OCI-LY7 (cell line): ENCODE results near the gene EEF1AKMT2. TPM values are rescaled to one million over a fixed set of nuclear protein-coding genes. Genes with fewer than 3 reads are reported as not detected.

ENCODE experiments used
- BruUV-seq: library from RNA; stranded (reverse); fragments of 400-500 nt; replicated peaks from 2 replicates; lab custom pipeline; 2021; lab: Mats Ljungman, UMichigan
- CTCF ChIA-PET: fragments of 300-600 bp; sonication (Branson Sonifier 250); formaldehyde crosslinking; loops from one replicate; lab custom pipeline; 2022; ENCODE audit warnings: antibody characterized with exemption; ENCODE audit not compliant: unreplicated experiment; lab: Charles Lee
- POLR2A ChIA-PET: fragments of 300-600 bp; sonication (Branson Sonifier 250); formaldehyde crosslinking; loops from one replicate; lab custom pipeline; 2022; ENCODE audit warnings: antibody characterized with exemption; lab: Charles Lee
- DNase-seq: peaks from one replicate; pipeline ENCODE4 v3.0.0-alpha.2; 2015; ENCODE audit warnings: low spot score
- H2AFZ ChIP-seq: fragments of 200-600 bp; sonication (generic), shearing (Covaris generic); 2 replicates; pipeline ENCODE4 v1.6.1; 2014; ENCODE audit warnings: mild to moderate bottlenecking, antibody characterized with exemption, low read length, moderate library complexity
- H3K27ac ChIP-seq: fragments of 200-600 bp; sonication (generic); 2 replicates; pipeline ENCODE4 v1.5.1; 2014; ENCODE audit warnings: mixed run types, low read depth, mild to moderate bottlenecking, moderate library complexity, low read length, inconsistent platforms; ENCODE audit not compliant: poor library complexity, severe bottlenecking
- H3K36me3 ChIP-seq: fragments of 200-600 bp; sonication (generic); 2 replicates; pipeline ENCODE4 v1.6.1; 2014; ENCODE audit warnings: mild to moderate bottlenecking, antibody characterized with exemption, low read length, moderate library complexity, mixed read lengths; ENCODE audit not compliant: insufficient read depth
- H3K4me1 ChIP-seq: fragments of 200-600 bp; sonication (generic); 2 replicates; pipeline ENCODE4 v1.5.1; 2014; ENCODE audit warnings: mild to moderate bottlenecking, low read length; ENCODE audit not compliant: insufficient read depth, poor library complexity, severe bottlenecking
- H3K4me2 ChIP-seq: fragments of 200-600 bp; sonication (generic); 2 replicates; pipeline ENCODE4 v1.6.1; 2014; ENCODE audit warnings: mild to moderate bottlenecking, low read length
- H3K4me3 ChIP-seq: fragments of 200-600 bp; sonication (generic); 2 replicates; pipeline ENCODE4 v1.5.1; 2014; ENCODE audit warnings: mild to moderate bottlenecking, low read depth, low read length; ENCODE audit not compliant: poor library complexity, severe bottlenecking
- H3K79me2 ChIP-seq: fragments of 200-600 bp; sonication (generic); 2 replicates; pipeline ENCODE4 v1.6.1; 2016; ENCODE audit warnings: low read depth, mild to moderate bottlenecking, low read length, moderate library complexity, mixed read lengths; ENCODE audit not compliant: insufficient read depth
- H3K9me2 ChIP-seq: fragments of 200-600 bp; sonication (generic); 2 replicates; pipeline ENCODE4 v1.6.1; 2016; ENCODE audit warnings: mild to moderate bottlenecking, low read length, mixed read lengths; ENCODE audit not compliant: insufficient read depth
- H3K9me3 ChIP-seq: fragments of 200-600 bp; sonication (generic); 2 replicates; pipeline ENCODE4 v1.6.1; 2014; ENCODE audit warnings: mild to moderate bottlenecking, mixed run types, low read length, mixed read lengths
- H4K20me1 ChIP-seq: fragments of 200-600 bp; sonication (generic); 2 replicates; pipeline ENCODE4 v1.6.1; 2014; ENCODE audit warnings: mild to moderate bottlenecking, antibody characterized with exemption, low read length, moderate library complexity, mixed read lengths; ENCODE audit not compliant: insufficient read depth
- CTCF ChIP-seq: fragments of 200-600 bp; sonication (generic); conservative IDR thresholded peaks from 2 replicates; pipeline ENCODE4 v1.5.1; 2014; ENCODE audit warnings: mild to moderate bottlenecking, antibody characterized with exemption, low read length, moderate library complexity, mixed read lengths
- EZH2phosphoT487 ChIP-seq: fragments of 200-600 bp; sonication (generic); IDR thresholded peaks from 2 replicates; pipeline ENCODE4 v1.6.1; 2018; ENCODE audit warnings: low read depth, borderline replicate concordance, mild to moderate bottlenecking, mixed run types, antibody characterized with exemption, low read length, moderate library complexity, mixed read lengths
- intact Hi-C: fragments of 100-400 bp; cut with micrococcal nuclease; formaldehyde crosslinking; loops from one replicate; pipeline ENCODE4 v1.10.0; 2022; ENCODE audit not compliant: unreplicated experiment
- total RNA-seq, 2 experiments: library from RNA; depleted of rRNA in 1 of 2; stranded (reverse); fragments of >200 nt in 1 of 2; shearing (Covaris generic) in 1 of 2; gene quantifications; 2 replicates each; pipeline ENCODE4 v1.2.3, GENCODE V29; 2014 to 2022

Gene EEF1AKMT2
- total RNA-seq, 2 experiments from 2014 or later, result 32.4 to 37.7 TPM

GRCh38 chr10:124728830-124729661 is 62.6 kb downstream of the EEF1AKMT2 start:
- peaks cover 97% of the 10 kb centered on the region for H3K79me2 ChIP-seq

GRCh38 chr10:124728071-124728829 is 63.4 kb downstream of the EEF1AKMT2 start:
- H3K79me2 ChIP-seq, result peaks cover 96% of the 10 kb centered on the region
- H3K9me3 ChIP-seq, result no peaks in the 10 kb centered on the region
- intact Hi-C loops, result no loop called here
- peaks cover 79% of the 10 kb centered on the region for H3K36me3 ChIP-seq
- BruUV-seq, result no TSS peak
- no peak for TF ChIP-seq EZH2phosphoT487
- no peak for TF ChIP-seq CTCF
- DNase-seq, result no peak
- ChIA-PET POLR2A (interaction anchor here (0.9 to 4.6 kb wide), 4 partner anchors 9 to 187 kb away, joined by 3 to 29 read pairs (median 8); no protein-coding TSS in a partner anchor), CTCF (interaction anchor here (0.7 to 1.4 kb wide), 2 partner anchors 10 to 15 kb away, joined by 3 to 7 read pairs; no protein-coding TSS in a partner anchor)
- H3K27ac ChIP-seq, result peak overlapping the region; percentile 49
- H4K20me1 ChIP-seq, result peaks cover 45% of the 10 kb centered on the region
- no peak overlapping the region for H3K4me3 ChIP-seq
- no peak overlapping the region for H2AFZ ChIP-seq
- peak overlapping the region; percentile 32 for H3K4me2 ChIP-seq
- H3K9me2 ChIP-seq, result no peaks in the 10 kb centered on the region
- peaks cover 70% of the 10 kb centered on the region for H3K4me1 ChIP-seq

More at GRCh38 chr10:124728830-124729661, 62.6 kb downstream of the EEF1AKMT2 start:
- TF ChIP-seq CTCF (no peak), EZH2phosphoT487 (no peak)
- peak overlapping the region; percentile 32 for H3K4me2 ChIP-seq
- H3K4me3 ChIP-seq, result no peak overlapping the region
- no peaks in the 10 kb centered on the region for H3K9me2 ChIP-seq
- H3K9me3 ChIP-seq, result no peaks in the 10 kb centered on the region
- peak overlapping the region; percentile 49 for H3K27ac ChIP-seq
- CTCF ChIA-PET, result interaction anchor here (0.7 to 1.4 kb wide), 3 partner anchors 10 to 14 kb away, joined by 3 to 7 read pairs (median 3); no protein-coding TSS in a partner anchor
- H4K20me1 ChIP-seq, result peaks cover 40% of the 10 kb centered on the region
- POLR2A ChIA-PET, result interaction anchor here (0.5 to 4.6 kb wide), 4 partner anchors 10 to 1280 kb away, joined by 3 to 29 read pairs (median 8); no protein-coding TSS in a partner anchor
- H3K4me1 ChIP-seq, result peaks cover 64% of the 10 kb centered on the region
- H3K36me3 ChIP-seq, result peaks cover 80% of the 10 kb centered on the region
- H2AFZ ChIP-seq, result no peak overlapping the region
- BruUV-seq, result TSS peak; percentile 3
- intact Hi-C loops, result no loop called here
- no peak for DNase-seq
